ENCODE results near the gene ZNF350. TPM values are rescaled to one million over a fixed set of nuclear protein-coding genes. Genes with fewer than 3 reads are reported as not detected.
"Not testable (repeated sequence)": the region's sequence is repeated elsewhere in the genome, so short reads cannot be mapped to it uniquely, and the experiment has no call there.

The ZNF350 gene
- total and polyA plus RNA-seq, 4 donors: 2.1 to 4.9 (median 3.6) TPM

DNA sequence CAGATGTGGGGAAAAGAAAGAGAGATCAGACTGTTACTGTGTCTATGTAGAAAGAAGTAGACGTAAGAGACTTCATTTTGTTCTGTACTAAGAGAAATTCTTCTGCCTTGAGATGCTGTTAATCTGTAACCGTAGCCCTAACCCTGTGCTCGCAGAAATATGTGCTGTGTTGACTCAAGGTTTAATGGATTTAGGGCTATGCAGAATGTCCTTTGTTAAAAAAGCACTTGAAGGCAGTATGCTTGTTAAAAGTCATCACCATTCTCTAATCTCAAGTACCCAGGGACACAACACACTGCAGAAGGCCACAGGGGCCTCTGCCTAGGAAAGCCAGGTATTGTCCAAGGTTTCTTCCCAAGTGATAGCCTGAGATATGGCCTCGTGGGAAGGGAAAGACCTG lies 37.8 kb upstream of the ZNF350 start:
- Histone ChIP-seq H3K36me3 (ENCODE audit: control insufficient read depth in 4 of 4, insufficient read depth in 3 of 4, low read depth in 1 of 4, low read length in 3 of 4) (peaks cover 19 to 50% (median 43%) of the 10 kb centered on the region in 4 donors), H3K4me3 (ENCODE audit: low read depth in 1 of 3, low read length in 3 of 3) (peak overlapping the region in 2 of 3 donors; percentile 20 to 42), H3K9me3 (ENCODE audit: control insufficient read depth in 4 of 4, low read length in 3 of 4) (peaks cover 42 to 71% (median 58%) of the 10 kb centered on the region in 4 donors)
- not testable (repeated sequence) for H3K9ac ChIP-seq (ENCODE audit: low read depth in 1 of 2, low read length in 2 of 2); DNase-seq (ENCODE audit: low spot score); H3K27me3 ChIP-seq (ENCODE audit: control insufficient read depth in 4 of 4, insufficient read depth in 4 of 4, low read length in 3 of 4); H3K27ac ChIP-seq (ENCODE audit: low read depth in 1 of 2, low read length in 2 of 2); H3K4me1 ChIP-seq (ENCODE audit: control insufficient read depth in 4 of 4, insufficient read depth in 4 of 4, low read length in 3 of 4)
- WGBS: 93% methylated on average over 4 of the region's 4 CpGs

DNA sequence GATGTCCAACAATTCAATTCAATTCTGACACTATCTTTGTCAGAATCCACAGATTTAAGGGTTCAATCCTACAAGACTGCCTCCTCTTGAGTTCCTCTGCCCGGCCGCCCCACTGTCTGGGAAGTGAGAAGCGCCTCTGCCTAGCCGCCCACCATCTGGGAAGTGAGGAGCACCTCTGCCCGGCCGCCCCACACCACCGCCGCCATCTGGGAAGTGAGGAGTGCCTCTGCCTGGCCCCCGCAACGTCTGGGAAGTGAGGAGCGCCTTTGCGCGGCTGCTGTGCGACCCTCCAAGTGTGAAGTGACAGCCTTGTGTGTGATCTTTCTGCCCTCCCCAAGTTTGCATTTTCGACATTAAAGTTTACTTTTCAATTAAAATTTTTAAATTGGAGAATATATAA lies 35.6 kb upstream of the ZNF350 start:
- no peak for DNase-seq (ENCODE audit: low spot score)
- Histone ChIP-seq H3K27ac (ENCODE audit: low read depth in 1 of 2, low read length in 2 of 2) (no peak overlapping the region), H3K27me3 (ENCODE audit: control insufficient read depth in 4 of 4, insufficient read depth in 4 of 4, low read length in 3 of 4) (no peaks in the 10 kb centered on the region), H3K9ac (ENCODE audit: low read depth in 1 of 2, low read length in 2 of 2) (no peak overlapping the region), H3K36me3 (ENCODE audit: control insufficient read depth in 4 of 4, insufficient read depth in 3 of 4, low read depth in 1 of 4, low read length in 3 of 4) (peaks cover 19 to 67% (median 57%) of the 10 kb centered on the region in 4 donors), H3K4me3 (ENCODE audit: low read depth in 1 of 3, low read length in 3 of 3) (no peak overlapping the region), H3K9me3 (ENCODE audit: control insufficient read depth in 4 of 4, low read length in 3 of 4) (peaks cover 51 to 87% (median 60%) of the 10 kb centered on the region in 4 donors), H3K4me1 (ENCODE audit: control insufficient read depth in 4 of 4, insufficient read depth in 4 of 4, low read length in 3 of 4) (no peaks in the 10 kb centered on the region)
- TF ChIP-seq NR2F2 (IDR thresholded peaks at IDR 0.05): no peak
- no peak for TF ChIP-seq HNF4G (IDR thresholded peaks at IDR 0.05)
- TF ChIP-seq, protein P1, sequence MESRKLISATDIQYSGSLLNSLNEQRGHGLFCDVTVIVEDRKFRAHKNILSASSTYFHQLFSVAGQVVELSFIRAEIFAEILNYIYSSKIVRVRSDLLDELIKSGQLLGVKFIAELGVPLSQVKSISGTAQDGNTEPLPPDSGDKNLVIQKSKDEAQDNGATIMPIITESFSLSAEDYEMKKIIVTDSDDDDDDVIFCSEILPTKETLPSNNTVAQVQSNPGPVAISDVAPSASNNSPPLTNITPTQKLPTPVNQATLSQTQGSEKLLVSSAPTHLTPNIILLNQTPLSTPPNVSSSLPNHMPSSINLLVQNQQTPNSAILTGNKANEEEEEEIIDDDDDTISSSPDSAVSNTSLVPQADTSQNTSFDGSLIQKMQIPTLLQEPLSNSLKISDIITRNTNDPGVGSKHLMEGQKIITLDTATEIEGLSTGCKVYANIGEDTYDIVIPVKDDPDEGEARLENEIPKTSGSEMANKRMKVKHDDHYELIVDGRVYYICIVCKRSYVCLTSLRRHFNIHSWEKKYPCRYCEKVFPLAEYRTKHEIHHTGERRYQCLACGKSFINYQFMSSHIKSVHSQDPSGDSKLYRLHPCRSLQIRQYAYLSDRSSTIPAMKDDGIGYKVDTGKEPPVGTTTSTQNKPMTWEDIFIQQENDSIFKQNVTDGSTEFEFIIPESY (IDR thresholded peaks at IDR 0.05): no peak
- no peak for TF ChIP-seq HNF4A (conservative IDR thresholded peaks at IDR 0.05)
- TF ChIP-seq JUND (IDR thresholded peaks at IDR 0.05): no peak
- no peak for TF ChIP-seq FOXA2 (IDR thresholded peaks at IDR 0.05)
- TF ChIP-seq, protein P2, sequence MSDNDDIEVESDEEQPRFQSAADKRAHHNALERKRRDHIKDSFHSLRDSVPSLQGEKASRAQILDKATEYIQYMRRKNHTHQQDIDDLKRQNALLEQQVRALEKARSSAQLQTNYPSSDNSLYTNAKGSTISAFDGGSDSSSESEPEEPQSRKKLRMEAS (IDR thresholded peaks at IDR 0.05): no peak
- WGBS: 98% methylated on average over 15 of the region's 15 CpGs

DNA sequence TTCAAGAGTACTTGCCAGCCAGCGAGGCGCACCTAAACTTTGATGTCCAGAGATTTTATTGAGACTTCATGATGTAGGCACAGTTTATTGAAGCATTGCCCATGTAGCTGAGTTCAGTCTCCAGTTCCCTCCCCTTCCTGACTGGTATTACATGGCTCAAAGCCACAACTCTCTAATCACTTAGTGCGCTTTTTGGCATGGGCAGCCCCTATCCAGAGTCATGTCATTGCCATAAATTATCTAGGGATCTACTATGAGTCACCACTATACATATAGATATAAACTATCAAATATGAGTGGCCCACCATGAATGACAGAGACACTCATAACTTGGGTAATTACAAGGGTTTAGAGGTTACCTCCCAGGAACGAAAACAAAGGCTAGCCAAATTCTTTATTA lies 33.9 kb upstream of the ZNF350 start:
- peak overlapping the region in 2 of 3 donors; percentile 44 to 55 for H3K4me3 ChIP-seq (ENCODE audit: low read depth in 1 of 3, low read length in 3 of 3)
- no peaks in the 10 kb centered on the region for H3K27me3 ChIP-seq (ENCODE audit: control insufficient read depth in 4 of 4, insufficient read depth in 4 of 4, low read length in 3 of 4)
- peaks cover 62 to 91% (median 68%) of the 10 kb centered on the region in 4 donors for H3K9me3 ChIP-seq (ENCODE audit: control insufficient read depth in 4 of 4, low read length in 3 of 4)
- H3K36me3 ChIP-seq (ENCODE audit: control insufficient read depth in 4 of 4, insufficient read depth in 3 of 4, low read depth in 1 of 4, low read length in 3 of 4): peaks cover 26 to 77% (median 69%) of the 10 kb centered on the region in 4 donors
- no peak for DNase-seq (ENCODE audit: low spot score)
- H3K9ac ChIP-seq (ENCODE audit: low read depth in 1 of 2, low read length in 2 of 2): no peak overlapping the region
- 99% methylated on average over 4 of the region's 4 CpGs for WGBS
- no peak overlapping the region for H3K27ac ChIP-seq (ENCODE audit: low read depth in 1 of 2, low read length in 2 of 2)
- no peaks in the 10 kb centered on the region for H3K4me1 ChIP-seq (ENCODE audit: control insufficient read depth in 4 of 4, insufficient read depth in 4 of 4, low read length in 3 of 4)
- TF ChIP-seq SP1 (IDR thresholded peaks at IDR 0.05) (no peak), FOXA1 (IDR thresholded peaks at IDR 0.05) (no peak), RAD21 (IDR thresholded peaks at IDR 0.05) (no peak)
- TF ChIP-seq, protein P3, sequence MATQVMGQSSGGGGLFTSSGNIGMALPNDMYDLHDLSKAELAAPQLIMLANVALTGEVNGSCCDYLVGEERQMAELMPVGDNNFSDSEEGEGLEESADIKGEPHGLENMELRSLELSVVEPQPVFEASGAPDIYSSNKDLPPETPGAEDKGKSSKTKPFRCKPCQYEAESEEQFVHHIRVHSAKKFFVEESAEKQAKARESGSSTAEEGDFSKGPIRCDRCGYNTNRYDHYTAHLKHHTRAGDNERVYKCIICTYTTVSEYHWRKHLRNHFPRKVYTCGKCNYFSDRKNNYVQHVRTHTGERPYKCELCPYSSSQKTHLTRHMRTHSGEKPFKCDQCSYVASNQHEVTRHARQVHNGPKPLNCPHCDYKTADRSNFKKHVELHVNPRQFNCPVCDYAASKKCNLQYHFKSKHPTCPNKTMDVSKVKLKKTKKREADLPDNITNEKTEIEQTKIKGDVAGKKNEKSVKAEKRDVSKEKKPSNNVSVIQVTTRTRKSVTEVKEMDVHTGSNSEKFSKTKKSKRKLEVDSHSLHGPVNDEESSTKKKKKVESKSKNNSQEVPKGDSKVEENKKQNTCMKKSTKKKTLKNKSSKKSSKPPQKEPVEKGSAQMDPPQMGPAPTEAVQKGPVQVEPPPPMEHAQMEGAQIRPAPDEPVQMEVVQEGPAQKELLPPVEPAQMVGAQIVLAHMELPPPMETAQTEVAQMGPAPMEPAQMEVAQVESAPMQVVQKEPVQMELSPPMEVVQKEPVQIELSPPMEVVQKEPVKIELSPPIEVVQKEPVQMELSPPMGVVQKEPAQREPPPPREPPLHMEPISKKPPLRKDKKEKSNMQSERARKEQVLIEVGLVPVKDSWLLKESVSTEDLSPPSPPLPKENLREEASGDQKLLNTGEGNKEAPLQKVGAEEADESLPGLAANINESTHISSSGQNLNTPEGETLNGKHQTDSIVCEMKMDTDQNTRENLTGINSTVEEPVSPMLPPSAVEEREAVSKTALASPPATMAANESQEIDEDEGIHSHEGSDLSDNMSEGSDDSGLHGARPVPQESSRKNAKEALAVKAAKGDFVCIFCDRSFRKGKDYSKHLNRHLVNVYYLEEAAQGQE (IDR thresholded peaks at IDR 0.05): no peak
- TF ChIP-seq, protein P4, sequence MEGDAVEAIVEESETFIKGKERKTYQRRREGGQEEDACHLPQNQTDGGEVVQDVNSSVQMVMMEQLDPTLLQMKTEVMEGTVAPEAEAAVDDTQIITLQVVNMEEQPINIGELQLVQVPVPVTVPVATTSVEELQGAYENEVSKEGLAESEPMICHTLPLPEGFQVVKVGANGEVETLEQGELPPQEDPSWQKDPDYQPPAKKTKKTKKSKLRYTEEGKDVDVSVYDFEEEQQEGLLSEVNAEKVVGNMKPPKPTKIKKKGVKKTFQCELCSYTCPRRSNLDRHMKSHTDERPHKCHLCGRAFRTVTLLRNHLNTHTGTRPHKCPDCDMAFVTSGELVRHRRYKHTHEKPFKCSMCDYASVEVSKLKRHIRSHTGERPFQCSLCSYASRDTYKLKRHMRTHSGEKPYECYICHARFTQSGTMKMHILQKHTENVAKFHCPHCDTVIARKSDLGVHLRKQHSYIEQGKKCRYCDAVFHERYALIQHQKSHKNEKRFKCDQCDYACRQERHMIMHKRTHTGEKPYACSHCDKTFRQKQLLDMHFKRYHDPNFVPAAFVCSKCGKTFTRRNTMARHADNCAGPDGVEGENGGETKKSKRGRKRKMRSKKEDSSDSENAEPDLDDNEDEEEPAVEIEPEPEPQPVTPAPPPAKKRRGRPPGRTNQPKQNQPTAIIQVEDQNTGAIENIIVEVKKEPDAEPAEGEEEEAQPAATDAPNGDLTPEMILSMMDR (IDR thresholded peaks at IDR 0.05; ENCODE audit: low read depth, low read length, missing input control): no peak
- TF ChIP-seq, protein P1 (IDR thresholded peaks at IDR 0.05): no peak

Data from liver (tissue), 9 donors.